Stimulated activated CD4-positive, alpha-beta T cell treated with anti-CD3 and anti-CD28 coated beads, Interleukin-12 subunit alpha, Interleukin-12 subunit beta, amount 100 ng/mL, for 4 hours (primary cell): ENCODE measurements around the gene SECTM1.

Experiments used
- DNase-seq: peaks from one replicate; pipeline ENCODE4 v3.0.0-alpha.2; 2020

SECTM1 gene

DNA sequence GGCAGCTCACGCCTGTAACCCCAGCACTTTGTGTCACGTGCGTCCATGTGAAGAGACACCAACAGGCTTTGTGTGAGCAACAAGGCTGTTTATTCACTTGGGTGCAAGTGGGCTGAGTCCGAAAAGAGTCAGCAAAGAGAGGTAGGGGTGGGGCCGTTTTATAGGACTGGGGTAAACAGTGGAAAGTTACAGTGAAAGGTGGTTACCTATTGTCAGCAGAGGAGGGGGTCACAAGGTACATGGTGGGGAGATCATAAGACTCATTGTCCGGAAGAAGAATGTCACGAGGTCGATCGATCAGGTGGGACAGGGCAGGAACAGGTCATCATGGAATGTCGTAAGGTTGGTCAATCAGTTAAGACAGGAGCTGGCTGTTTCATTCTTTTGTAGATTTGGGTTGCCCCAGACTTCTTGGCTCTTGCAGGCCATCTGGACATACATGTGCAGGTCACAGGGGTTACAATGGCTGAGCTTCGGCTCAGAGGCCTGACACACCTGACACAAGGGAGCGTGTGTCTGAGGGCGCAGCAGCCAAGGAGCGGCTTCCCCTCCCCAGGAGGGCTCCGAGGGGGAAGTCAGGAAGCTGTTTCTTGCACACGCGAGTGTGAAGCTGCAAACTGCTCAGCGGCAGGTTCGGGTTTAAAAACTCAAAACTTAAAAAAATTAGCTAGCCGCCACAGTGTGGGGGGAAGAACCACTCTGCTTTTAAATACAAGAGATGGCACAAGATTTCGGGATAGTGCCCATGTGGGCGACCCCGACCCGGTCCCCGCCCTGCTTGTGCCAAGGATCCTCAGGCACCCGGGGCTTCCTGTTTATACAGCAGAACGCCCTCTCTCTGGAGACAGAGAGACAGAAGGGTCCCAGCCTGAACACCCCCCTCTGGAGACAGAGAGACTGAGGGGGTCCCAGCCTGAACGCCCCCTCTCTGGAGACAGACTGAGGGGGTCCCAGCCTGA is 13.1 kb upstream of the SECTM1 start:
- no peak for DNase-seq

DNA sequence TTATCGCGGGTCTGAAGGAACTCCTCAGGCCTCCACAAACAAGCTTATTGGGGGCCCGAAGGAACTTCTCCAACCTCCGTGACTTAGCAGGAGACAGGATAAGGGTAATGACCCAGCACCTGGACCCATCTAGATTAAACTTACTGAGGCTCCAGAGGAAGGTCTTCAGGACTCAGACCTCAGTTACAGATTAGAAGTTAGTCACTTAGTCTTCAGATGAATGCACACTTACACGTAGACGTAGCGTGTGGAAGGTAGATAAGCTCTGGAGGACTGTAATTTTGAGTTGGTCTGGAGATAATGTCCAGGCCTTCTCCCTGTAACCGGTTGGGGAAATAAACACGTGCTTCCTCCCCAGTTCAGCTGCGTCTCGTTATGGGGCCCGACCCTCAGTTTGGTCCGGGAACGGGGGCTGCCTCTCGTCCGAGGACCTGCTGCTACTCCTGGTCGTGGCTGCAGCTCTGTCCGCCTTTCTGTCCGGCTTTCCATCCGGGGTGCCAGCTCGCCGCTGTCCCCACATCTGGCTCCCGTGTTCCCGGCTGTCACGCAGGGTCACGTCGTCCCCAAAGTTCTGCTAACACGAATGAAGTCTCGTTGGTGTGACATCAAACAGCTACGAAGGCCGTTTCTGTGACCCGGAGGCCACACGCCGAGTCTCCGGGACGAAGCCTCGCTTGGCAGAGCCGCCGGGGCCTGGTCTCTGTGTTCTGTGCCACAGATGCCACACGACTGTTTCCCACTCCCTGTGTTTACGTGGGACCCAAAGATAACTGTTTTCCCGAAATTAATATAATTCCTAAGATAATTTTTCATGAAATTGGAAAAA is 11.8 kb upstream of the SECTM1 start:
- no peak for DNase-seq

DNA sequence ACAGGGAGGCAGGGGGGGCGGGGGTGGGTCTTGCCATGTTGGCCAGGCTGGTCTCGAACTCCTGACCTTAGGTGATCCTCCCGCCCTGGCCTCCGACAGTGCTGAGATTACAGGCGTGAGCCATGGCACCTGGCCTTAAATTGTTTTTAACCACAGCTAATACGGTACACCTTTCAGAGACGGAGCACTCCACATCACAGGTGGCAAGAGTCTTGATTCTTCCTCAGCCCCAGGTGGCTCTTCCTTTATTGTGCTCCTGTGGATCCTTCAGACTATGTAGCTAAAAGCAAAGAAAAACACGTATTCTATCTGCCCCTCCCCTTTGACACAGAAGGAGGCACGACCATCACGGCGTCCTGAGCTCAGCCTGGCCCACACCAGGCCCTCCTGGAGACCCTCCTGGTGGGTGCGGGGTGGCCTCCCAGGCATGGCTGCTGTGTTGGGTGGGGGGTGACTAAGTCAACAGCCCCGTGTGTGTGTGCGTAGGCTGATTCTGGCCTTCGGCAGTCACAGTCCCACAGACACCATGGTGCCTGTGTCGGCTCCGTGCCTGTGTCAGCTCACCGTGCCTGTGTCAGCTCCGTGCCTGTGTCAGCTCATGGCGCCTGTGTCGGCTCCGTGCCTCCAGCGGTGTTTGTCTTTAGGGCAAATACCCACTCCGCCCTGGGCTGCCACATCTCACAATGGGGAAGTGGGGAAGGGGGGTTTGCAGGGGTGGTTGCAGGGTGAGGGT is 10.8 kb upstream of the SECTM1 start:
- DNase-seq: no peak

DNA sequence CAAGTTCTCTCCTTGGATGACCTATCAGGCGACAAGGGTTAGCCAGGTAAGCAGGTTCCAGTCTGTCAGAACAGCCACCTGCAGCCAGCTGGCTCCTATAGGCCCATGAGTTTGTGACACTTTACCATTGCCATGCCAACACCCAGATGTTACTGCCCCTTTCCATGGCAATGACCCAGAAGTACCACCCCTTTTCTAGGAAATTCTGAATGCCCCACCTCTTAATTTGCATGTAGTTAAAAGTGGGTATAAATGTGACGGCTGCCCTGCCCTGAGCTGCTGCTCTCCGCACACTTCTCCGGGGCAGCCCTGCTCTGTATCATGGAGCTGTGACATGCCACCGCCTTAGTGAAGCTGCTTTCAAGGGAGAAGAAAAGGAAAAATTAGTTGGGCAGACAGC is 10.0 kb upstream of the SECTM1 start:
- no peak for DNase-seq

DNA sequence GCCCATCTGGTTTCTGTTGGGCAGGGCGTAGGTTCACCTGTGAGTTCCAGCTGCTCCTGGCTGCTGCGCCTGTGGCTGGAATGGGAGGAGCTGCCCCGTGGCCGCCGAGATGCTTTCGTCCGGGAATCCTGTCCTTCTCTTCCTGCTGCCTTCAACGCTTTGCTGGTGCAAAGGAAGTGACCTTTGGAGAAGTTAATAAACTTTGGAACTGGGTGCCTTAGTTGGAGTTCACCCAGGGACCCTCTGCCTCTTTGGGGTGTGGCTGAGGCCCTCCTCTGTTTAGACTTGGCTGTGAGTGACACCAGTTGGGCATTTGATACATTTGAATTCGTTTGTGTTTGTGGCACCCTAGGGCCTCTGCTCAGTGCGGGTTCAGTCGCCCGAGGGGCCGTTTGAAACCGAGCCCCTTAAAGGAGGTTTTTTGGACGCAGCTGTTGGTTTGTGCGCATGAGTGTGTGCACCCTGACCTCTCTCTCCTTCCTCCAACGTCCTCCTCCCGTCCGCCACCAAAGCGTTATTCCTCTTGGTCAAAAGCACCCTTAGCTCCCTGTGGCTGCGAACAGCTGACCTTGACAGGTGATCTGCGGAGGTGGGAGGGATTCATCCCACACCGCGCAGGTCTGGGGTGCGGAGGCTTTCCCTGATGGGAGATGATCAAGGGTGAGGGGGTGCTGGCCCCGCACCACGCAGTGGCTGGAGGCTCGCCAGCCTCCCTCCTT is 9.0 kb upstream of the SECTM1 start:
- no peak for DNase-seq

DNA sequence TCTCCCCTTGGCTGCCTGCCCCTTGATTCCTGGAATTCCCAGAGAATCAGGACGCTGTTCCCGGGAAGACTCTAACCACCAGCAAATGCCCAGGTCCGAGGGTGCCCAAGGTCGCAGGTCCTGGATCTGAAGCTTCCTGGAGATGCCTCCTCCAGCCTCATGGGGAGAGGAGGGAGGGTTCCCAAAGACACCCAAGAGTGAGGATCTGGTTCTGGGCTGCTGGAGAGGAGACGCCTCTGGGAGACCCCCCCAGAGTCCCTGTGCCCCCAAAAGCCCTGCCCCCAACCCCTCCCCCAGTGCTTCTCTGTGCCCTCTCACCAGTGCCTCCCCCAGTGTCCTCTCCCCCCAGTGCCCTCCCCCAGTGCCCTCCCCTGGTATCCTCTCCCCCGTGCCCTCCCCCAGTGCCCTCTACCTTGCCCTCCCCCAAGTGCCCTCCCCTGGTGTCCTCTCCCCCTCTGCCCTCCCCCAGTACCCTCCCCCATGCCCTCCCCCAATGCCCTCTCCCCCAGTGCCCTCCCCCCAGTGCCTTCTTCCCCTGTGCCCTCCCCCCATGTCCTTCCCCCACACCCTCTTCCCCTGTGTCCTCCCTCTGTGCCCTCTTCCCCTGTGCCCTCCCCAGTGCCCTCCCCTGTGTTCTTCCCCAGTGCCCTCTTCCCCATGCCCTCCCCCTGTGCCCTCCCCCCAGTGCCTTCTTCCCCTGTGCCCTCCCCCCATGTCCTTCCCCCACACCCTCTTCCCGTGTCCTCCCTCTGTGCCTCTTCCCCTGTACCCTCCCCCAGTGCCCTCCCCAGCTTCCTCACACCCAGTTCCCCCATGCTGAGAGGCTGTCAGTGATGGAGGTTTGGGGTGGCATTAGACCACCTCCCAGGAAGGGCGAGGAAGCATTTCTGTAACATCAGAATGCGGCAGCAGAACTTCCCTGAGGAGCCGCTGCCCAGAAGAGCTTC is 6.3 kb upstream of the SECTM1 start:
- no peak for DNase-seq

DNA sequence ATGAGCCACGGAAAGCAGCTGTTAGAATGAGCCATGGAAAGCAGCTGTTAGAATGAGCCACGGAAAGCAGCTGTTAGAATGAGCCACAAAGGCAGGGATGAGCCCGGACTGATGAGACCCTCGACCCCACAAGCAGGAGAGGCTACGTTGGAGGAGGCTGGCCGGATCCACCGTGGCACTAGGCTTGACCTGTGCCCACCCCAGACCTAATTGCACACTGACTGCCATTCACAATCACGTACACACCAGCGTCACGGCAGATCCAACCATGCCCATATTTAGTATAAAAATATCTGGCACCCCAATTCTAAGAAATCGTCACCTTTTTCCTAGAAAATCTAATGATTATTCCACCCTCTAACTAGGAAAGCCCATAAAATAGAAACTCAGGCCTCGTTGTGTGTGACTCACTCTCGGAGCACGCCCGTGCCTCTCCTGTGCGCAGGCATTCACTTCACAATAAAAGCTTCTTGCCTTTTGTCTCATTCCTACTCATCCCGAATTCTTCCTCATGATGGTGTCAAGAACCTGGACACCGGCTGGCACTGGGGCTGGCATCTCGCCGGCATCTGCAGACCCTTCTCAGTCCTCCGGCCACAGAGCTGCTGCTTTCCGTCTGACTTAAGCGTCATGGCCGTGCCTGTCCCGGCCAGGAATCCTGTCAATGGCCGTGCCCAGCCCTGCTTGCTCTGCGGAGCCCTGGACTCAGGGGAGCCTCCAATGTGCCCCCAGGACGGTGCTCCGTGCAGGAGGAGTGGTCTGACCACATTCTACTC is 5.5 kb upstream of the SECTM1 start:
- DNase-seq: no peak

DNA sequence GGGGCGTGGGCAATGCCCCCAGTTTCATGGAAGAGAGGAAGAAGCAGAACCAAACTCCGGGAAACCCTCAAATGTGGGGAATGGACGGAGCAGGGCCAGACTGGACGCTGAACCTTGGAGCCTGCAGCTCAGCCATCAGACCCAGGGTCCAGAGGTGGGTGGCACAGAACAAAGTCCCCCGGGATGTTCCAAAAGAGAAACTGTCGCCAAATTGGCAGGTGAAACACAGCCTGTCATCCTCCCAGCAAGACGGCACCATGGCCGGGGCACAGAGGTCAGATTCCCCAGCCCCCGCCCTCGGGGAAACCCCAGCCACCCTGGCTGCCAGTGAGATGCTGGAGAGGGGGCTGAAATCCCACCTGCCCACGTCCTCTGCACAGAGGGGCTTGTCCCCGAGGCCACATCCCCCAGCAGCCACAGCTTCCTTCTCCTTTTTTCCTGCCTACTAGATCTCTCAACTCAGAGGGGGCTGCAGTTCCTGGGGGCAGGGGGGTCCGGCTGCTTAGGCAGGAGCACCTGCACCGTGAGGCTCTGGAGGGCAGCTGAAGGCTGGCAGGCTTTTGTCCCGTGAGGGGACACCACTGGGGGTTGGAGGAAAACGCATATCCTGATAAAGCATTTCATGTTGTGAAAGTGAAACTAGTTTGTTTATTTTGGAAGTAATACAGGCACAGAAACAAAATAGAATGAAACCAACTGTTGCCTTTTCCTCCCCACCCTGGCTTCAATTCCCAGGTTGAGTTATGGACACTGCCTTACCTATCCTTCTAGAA is 1.2 kb upstream of the SECTM1 start:
- no peak for DNase-seq

DNA sequence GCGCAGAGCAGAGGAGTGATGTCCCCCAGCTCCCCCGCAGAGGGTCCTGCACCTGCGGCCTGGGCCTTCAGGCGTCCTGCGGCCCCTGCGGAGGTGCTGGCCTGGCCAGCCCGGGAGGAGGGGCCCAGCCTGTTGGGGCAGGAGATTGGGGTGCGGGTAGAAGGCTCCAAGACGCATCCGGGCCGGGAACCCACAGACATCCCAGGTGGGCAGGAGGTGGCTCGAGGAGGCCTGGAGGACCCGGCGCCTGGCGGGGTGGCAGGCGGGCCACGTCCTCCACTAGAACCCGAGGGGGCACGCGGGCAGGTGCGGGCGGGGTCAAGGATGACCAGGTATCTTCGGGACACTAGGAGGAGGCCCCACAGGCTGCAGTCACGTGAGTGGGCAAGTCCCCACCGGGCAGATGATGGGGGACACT is 647 bp upstream of the SECTM1 start:
- DNase-seq: no peak

DNA sequence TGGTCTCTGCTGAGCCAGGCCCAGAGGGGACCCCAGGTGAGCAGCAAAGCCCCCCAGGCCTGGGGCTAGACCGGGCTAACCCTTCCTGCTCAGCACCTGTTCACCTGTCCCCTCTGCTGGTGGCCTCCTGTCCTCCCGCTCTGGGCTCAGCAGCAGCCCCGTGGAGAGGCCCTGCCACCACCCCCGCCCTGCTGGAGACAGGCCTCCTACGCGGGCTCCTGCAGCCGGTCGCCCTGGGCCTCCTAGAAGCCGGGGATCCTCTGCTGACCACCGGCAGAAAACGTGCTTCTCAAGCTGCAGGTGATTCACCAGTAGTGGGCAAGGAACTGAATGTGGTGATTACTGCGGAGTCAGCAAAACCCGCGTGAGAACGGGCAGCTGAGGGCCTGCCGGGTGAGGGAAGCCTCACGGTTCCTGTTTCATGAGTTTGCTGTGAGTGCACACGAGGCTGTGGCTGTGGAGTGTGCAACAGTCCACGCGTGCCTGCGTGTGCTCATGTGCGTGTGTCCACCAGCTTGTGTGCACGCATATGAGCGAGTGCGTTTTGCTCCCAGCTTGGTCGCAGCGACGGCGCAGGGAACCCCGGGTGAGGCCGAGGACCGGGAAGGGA is 792 bp downstream of the SECTM1 start:
- DNase-seq: no peak

DNA sequence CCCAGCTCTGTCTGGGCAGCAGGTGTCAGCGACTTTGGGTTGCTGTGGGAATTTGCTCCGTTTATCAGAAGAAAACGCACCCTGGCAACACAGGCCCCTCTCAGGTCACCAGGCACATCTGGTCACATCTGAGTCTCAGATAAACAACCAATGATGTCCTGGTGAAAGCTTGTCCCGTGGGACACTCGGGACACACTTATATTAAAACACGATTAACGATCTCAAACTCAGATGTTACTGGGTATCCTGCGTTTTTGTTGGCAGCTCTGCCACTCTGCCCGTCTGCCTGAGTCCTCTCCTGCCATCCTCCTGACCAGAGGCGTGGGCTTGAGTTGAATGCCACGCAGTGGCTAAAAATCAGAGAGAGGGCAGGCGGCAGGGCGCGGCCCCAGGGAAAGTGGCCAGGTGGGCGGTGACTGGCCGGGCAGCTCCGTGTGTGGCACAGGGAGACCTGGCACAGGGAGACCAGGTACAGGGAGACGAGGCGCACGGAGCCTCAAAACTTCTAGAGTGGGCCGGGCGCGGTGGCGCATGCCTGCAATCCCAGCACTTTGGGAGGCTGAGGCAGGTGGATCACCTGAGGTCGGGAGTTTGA is 2.1 kb downstream of the SECTM1 start:
- no peak for DNase-seq

DNA sequence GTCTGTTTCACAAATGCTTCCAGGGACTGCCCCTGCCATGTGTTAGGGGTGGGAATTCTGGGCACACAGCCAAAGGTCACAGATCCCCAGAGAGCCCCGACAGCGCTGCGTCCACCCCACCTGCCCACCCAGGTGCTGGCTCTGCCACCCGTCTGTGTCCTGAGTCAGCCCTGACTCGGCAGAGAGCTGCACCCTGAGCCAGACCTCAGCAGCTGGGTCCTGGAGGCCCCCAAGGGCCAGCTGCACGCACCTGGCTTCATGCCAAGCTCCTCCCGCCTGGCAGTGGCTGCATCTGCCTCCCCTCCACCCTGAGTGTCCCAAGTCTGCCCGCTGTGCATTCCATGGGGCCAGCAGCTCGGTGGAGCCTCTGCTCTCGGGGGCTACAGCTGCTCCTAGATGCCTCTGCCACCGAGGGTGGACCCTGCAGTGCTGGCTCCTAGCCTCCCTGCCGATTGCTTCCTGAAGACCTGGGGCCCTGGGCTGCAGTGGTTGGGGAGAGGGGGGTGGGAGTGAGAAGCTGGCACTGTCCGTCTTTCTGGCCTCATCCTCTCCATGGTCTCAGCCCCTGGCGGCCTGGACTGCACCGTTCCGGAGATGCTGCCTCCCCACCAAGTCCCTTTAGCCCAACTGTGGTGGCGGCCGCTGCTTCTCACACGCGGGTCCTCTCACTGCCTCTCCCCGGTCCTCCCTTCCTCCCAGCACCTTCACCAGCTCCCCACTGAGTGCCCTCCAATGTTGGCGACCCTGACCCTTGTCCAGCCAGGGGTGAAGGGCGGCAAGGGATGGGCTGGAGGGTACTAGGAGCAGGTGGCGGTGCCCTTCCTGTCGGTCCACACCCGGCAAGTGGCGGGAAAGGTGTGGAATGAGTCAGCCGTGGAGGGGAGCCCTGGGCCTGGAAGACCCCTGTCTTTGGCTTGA is 3.0 kb downstream of the SECTM1 start:
- DNase-seq: no peak

DNA sequence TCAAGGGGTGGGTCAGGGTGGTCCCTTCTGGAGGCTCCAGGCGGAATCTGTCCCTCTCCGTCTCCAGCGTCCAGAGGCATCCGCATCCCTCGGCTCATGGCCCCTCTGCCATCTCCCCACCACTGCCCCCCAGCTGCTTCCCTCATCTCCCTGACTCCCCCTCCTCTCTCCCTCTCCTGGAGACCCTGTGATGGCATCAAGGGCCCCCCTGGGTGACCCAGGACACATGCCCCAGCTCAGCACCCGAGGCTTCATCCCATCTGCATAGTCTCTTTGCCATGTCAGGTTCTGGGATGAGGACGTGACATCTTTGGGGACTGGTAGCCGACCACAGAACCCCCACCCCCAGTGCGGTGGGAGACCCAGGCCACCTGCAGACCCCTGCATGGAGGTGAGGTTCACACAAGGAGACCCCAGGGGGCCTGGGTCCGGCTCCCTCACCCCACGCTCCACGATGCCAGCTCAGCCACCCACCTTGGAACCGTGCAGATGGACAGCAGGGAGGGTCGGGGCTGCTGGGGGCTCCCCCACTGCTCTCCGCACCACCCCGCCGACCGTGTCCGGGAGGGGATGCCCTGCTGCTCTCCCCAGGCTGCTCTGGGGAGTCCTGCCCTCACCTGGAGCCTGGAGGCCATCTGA is 3.8 kb downstream of the SECTM1 start:
- DNase-seq: no peak

DNA sequence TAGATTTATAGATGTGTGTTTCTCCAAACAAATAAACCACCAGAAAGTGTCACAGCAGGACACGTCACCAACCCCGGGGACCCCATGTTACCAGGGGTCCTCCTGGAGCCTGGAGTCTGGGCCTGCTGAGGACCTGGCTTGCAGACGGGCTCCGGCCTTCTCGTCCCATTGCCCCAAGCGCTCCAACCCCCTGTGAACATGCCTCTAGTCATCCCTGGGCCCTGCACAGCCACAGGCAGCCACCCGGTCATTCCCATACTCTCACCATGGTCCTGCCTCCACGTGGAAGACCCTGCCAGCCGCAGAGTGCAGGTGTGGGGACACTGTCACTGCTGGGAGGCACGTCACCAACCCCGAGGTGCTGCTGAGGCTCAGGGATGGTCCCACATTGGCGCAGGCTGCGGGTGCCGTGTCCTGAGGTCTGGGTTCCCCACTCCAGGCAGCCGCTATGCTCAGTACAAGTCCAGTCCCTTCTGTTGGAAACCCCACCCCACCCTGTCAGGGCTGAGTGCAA is 4.5 kb downstream of the SECTM1 start:
- DNase-seq: no peak

DNA sequence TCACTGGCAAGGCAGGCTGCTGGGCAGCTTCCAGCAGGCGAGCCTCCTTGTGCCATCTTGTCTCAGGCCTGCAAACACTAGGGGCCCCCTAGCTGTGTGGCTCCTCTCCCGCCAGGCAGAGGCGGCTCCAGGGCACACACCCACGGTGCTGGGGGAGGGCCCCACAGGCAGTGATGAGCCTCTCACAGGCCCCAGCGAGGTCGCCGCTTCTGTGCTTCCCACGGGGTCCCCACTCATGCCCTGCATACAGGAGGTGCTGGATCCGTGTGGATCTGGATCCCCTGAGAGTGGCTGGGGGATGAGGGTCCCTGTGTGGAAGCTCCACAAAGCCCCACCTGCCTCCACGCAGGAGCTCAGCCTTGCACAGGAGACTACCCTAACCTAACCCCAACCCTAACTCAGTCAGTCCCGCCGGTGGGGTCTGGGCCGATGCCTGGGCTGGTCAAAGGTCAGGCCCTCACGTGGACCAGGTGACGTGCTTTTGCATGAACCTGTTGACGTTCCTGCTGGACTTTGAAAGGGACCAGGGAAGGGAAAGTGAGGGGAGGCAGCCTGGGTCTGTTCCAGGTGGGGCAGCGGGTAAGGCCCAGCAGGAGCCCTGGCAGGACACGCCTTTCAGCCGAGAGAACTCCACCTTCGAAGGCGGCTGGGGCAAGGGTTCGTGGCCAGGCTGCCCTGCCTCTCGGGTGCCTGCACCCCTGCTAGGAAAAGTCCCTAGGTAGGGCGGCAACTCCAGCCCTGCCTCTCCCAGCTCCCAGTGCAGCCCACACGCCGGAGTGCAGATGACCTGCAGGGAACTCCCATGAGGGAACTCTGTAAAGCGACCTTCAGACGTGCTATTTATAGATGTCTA is 5.2 kb downstream of the SECTM1 start:
- DNase-seq: no peak

DNA sequence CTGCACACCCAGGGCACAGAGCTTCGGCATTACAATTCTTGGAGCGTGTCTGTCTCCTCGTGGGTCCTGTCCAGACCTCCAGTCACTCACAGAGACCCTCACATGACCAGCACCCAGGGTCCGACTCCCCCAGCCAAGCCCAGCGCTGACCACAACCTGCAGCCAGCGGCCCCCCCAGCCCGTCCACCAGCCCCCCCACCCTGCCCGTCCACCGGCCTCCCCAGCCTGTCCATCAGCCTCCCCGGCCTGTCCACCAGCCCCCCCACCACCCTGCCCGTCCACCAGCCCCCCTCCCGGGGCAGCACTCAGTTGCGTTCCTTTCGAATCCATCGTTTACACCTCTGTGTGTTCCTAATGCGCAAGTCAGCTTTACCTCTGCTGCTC is 5.8 kb downstream of the SECTM1 start:
- no peak for DNase-seq
